HepG2 (cell line): ENCODE data around the gene TRIM74. TPM values are rescaled to one million over a fixed set of nuclear protein-coding genes. Genes with fewer than 3 reads are reported as not detected.
A peak's percentile ranks its signal among the peaks of the same experiment; 100 is the strongest.
"Not testable (repeated sequence)": the region's sequence is repeated elsewhere in the genome, so short reads cannot be mapped to it uniquely, and the experiment has no call there.

Experiments
- ATAC-seq: fragments of 200-7000 bp; cut with Tn5 transposase; 3 replicates; pipeline ENCODE4 v1.9.1; 2020; ENCODE audit warnings: mild to moderate bottlenecking, moderate library complexity
- BruUV-seq: library from RNA; stranded (reverse); fragments of 400-500 nt; replicated peaks from 2 replicates; lab custom pipeline; 2021; lab: Mats Ljungman, UMichigan
- CTCF ChIA-PET: fragments of 300-600 bp; formaldehyde crosslinking; extraction: SDS; loops from one replicate; lab custom pipeline; 2021; ENCODE audit warnings: low total read pairs, inconsistent platforms, low intra/inter-chr PET ratio; lab: Yijun Ruan, JAX
- POLR2A ChIA-PET: fragments of 350-600 bp; sonication (Branson Sonifier 250); formaldehyde crosslinking; loops from one replicate; lab custom pipeline; 2020; ENCODE audit warnings: antibody characterized with exemption, inconsistent platforms; lab: Yijun Ruan, JAX
- DNase-seq: peaks from one replicate; pipeline ENCODE4 v3.0.0-alpha.2; 2015; ENCODE audit warnings: low spot score
- FAIRE-seq: peaks from 3 replicates; lab custom pipeline; 2011; peaks lifted over from hg19 to GRCh38; lab: Jason Lieb, UNC
- H2AFZ ChIP-seq: one replicate; pipeline ENCODE4 v1.6.1; 2011; ENCODE audit warnings: low read length, inconsistent platforms
- H3K27ac ChIP-seq: fragments of 300-600 bp; 3 replicates; pipeline ENCODE4 v1.8.0; 2011; ENCODE audit warnings: mixed run types, mild to moderate bottlenecking, mixed read lengths, low read length, inconsistent platforms; ENCODE audit not compliant: insufficient read depth; ENCODE audit errors: extremely low read length
- H3K27me3 ChIP-seq, 2 experiments: fragments of 200-600 bp in 1 of 2; 2 replicates in 1 of 2; 3 replicates in 1 of 2; pipeline versions ENCODE4 v1.6.0 to v1.8.0; 2011; ENCODE audit warnings: low read length in 2 of 2, mild to moderate bottlenecking in 2 of 2, moderate library complexity in 2 of 2, inconsistent platforms in 1 of 2; ENCODE audit not compliant: insufficient read depth in 2 of 2, control insufficient read depth in 1 of 2
- H3K36me3 ChIP-seq, 2 experiments: fragments of 200-600 bp in 1 of 2; replicated peaks in 1 of 2; 2 replicates in 1 of 2; 3 replicates in 1 of 2; pipeline versions ENCODE4 v1.5.1 to v1.8.0; 2011; ENCODE audit warnings: low read length in 2 of 2, inconsistent platforms in 1 of 2; ENCODE audit not compliant: insufficient read depth in 2 of 2, control insufficient read depth in 1 of 2
- H3K4me1 ChIP-seq: 2 replicates; pipeline ENCODE4 v1.5.1; 2012; ENCODE audit warnings: low read length, inconsistent platforms; ENCODE audit not compliant: insufficient read depth
- H3K4me2 ChIP-seq: 2 replicates; pipeline ENCODE4 v1.6.0; 2011; ENCODE audit warnings: low read depth, low read length, inconsistent platforms
- H3K4me3 ChIP-seq, 3 experiments: fragments of 200-600 bp in 1 of 3; sonication (generic), shearing (Covaris generic) in 1 of 3; replicated peaks in 1 of 3; 2 replicates each; pipeline ENCODE4 v1.5.1; 2011 to 2016; ENCODE audit warnings: low read length in 3 of 3, inconsistent platforms in 2 of 3, low read depth in 2 of 3, mild to moderate bottlenecking in 2 of 3, control low read depth in 1 of 3, mixed read lengths in 1 of 3; ENCODE audit not compliant: insufficient read depth in 1 of 3
- H3K79me2 ChIP-seq: one replicate; pipeline ENCODE4 v1.6.1; 2011; ENCODE audit warnings: low read length, inconsistent platforms; ENCODE audit not compliant: insufficient read depth
- H3K9ac ChIP-seq: 2 replicates; pipeline ENCODE4 v1.6.0; 2011; ENCODE audit warnings: mild to moderate bottlenecking, low read depth, low read length, inconsistent platforms; ENCODE audit not compliant: insufficient read depth
- H3K9me3 ChIP-seq: 2 replicates; pipeline ENCODE4 v1.5.1; 2012; ENCODE audit warnings: mild to moderate bottlenecking, low read length
- H4K20me1 ChIP-seq: 2 replicates; pipeline ENCODE4 v1.6.0; 2011; ENCODE audit warnings: inconsistent platforms, mild to moderate bottlenecking, low read length, moderate library complexity; ENCODE audit not compliant: insufficient read depth
- WGBS: methylation state at CpG from one replicate; pipeline ENCODE4 v1.1.6; 2017; ENCODE audit warnings: low lambda C conversion rate; 5-methylcytosine and 5-hydroxymethylcytosine counted together
- in situ Hi-C: cut with HindIII; loops from 2 replicates; pipeline ENCODE4 v1.10.0; 2017; ENCODE audit warnings: low pct_unique_long_range_greater_than_20kb; ENCODE audit not compliant: extremely low pct_ligation_motif_present
- intact Hi-C: fragments of 100-400 bp; cut with micrococcal nuclease; formaldehyde crosslinking; loops from one replicate; pipeline ENCODE4 v1.10.0; 2022; ENCODE audit not compliant: unreplicated experiment
- polyA plus RNA-seq, 8 experiments: library from polyadenylated mRNA; depleted of rRNA in 3 of 8; stranded (reverse) in 7 of 8; unstranded in 1 of 8; fragments of >200 nt; fragmentation: Illumina TruSeq in 4 of 8; extraction: Trizol in 4 of 8; gene quantifications; 2 replicates each; pipeline versions ENCODE4 v1.2.1 to v1.2.3, GENCODE V29; 2011 to 2016; ENCODE audit warnings: low read depth in 4 of 8, missing spikeins in 1 of 8, mixed read lengths in 1 of 8; ENCODE audit not compliant: insufficient read depth in 1 of 8
- total RNA-seq, 5 experiments: library from RNA; depleted of rRNA; stranded (reverse); fragments of >200 nt; fragmentation: Illumina TruSeq; extraction: Trizol; gene quantifications; 2 replicates each; pipeline ENCODE4 v1.2.3, GENCODE V29; 2016; ENCODE audit warnings: low read depth in 1 of 5

The TRIM74 gene
- total and polyA plus RNA-seq, 2 of the 13 experiments (the other 11 are each of a cell fraction or from before 2014, with no cell fraction given), result 0.51 to 1.4 TPM

GRCh38 chr7:72975656-72976286 lies 6.5 kb upstream of the TRIM74 start:
- H3K4me1 ChIP-seq, FAIRE-seq, BruUV-seq, H3K4me3 ChIP-seq, H3K79me2 ChIP-seq, H3K9me3 ChIP-seq, H4K20me1 ChIP-seq, H3K27me3 ChIP-seq, H3K4me2 ChIP-seq, H3K36me3 ChIP-seq, H3K27ac ChIP-seq, CTCF ChIA-PET, in situ Hi-C loops, H3K9ac ChIP-seq, POLR2A ChIA-PET, intact Hi-C loops, H2AFZ ChIP-seq, DNase-seq: not testable (repeated sequence)
- peak; percentile 4; the same call in 2 of the 3 replicates for ATAC-seq
- WGBS, result 95% methylated on average over 14 of the region's 55 CpGs

- CTCF ChIA-PET, H4K20me1 ChIP-seq, POLR2A ChIA-PET, in situ Hi-C loops, H3K36me3 ChIP-seq, H3K27ac ChIP-seq, FAIRE-seq, intact Hi-C loops, H3K27me3 ChIP-seq, H3K4me3 ChIP-seq, H3K4me2 ChIP-seq, BruUV-seq, DNase-seq, H3K4me1 ChIP-seq, H2AFZ ChIP-seq, H3K79me2 ChIP-seq, H3K9me3 ChIP-seq, H3K9ac ChIP-seq: not testable (repeated sequence)
- peak; percentile 83 for ATAC-seq
- no CpG with 5 or more reads among the region's 7 CpGs for WGBS
Measured at GRCh38 chr7:72974781-72975180, 5.5 kb upstream of the TRIM74 start.

DNA sequence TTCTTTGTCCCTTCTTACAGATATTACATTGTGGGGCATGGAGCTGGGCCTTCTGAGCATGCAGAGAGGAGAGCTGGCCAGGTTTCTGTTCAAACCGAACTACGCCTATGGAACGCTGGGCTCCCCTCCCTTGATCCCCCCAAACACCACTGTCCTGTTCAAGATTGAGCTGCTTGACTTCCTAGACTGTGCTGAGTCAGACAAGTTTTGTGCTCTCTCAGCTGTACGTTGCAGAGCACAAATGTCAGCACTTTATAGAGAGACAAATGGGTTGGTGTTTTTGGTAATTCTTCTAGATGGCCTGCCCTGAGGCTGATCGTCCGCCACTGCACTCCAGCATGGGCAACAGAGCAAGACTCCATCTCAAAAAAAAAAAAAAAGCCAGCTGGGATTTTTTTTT lies 2.2 kb upstream of the TRIM74 start:
- H4K20me1 ChIP-seq, DNase-seq, H3K9ac ChIP-seq, in situ Hi-C loops, H3K9me3 ChIP-seq, BruUV-seq, H3K4me1 ChIP-seq, H3K79me2 ChIP-seq, H3K4me3 ChIP-seq, POLR2A ChIA-PET, intact Hi-C loops, H3K36me3 ChIP-seq, CTCF ChIA-PET, H2AFZ ChIP-seq, H3K4me2 ChIP-seq, ATAC-seq, H3K27ac ChIP-seq, H3K27me3 ChIP-seq, FAIRE-seq: not testable (repeated sequence)
- no CpG with 5 or more reads among the region's 6 CpGs for WGBS

- H3K36me3 ChIP-seq, H4K20me1 ChIP-seq, intact Hi-C loops, ATAC-seq, DNase-seq, H3K4me2 ChIP-seq, H2AFZ ChIP-seq, BruUV-seq, in situ Hi-C loops, H3K27ac ChIP-seq, H3K27me3 ChIP-seq, CTCF ChIA-PET, H3K4me3 ChIP-seq, H3K79me2 ChIP-seq, H3K9ac ChIP-seq, H3K9me3 ChIP-seq, FAIRE-seq, POLR2A ChIA-PET, H3K4me1 ChIP-seq: not testable (repeated sequence)
- 45% methylated on average over 7 of the region's 29 CpGs for WGBS
Measured at GRCh38 chr7:72969688-72970087, 422 bp upstream of the TRIM74 start.
